Measurements from ENCODE around the gene TANGO2. TPM values are rescaled to one million over a fixed set of nuclear protein-coding genes. Genes with fewer than 3 reads are reported as not detected.
A peak's percentile ranks its signal among the peaks of the same experiment; 100 is the strongest.

The TANGO2 gene
- total and polyA plus RNA-seq, 10 donors: 18.7 to 72.2 (median 55.1) TPM

DNA sequence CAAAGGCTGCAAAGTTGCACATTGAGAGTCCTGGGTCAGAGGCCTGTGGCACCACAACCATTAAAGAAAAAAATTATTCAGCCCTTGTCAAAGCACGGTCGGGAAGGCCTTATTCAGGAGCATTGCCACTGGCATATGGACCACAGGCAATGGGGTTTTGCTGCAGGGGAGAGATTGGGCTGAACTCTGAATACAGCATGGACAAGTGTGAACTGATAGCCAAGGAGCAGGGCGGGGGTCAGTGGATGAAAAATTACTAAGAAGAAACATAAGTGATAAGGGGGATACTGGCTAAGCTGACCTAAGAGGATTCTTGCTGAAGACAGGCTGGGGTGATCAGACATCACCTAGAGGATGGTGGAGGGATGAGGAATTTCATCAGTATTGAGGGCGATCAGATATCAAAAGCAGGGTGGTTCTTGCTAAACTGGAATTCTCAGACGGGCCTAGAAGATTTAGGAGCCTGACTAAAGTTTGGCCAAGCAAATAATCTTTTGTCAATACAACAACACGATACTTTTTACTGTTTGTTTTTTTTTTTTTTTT, 55.8 kb downstream of the TANGO2 start:
- intact Hi-C loops (cut with DNase I; ENCODE audit: low total_unique reads): no loop called here
- no peak overlapping the region for H3K27ac ChIP-seq
- TF ChIP-seq POLR2AphosphoS5 (IDR thresholded peaks at IDR 0.05) (no peak), POLR2A (IDR thresholded peaks at IDR 0.05) (no peak), CTCF (IDR thresholded peaks at IDR 0.05 in 8 of 11, conservative IDR thresholded peaks at IDR 0.05 in 3 of 11) (no peak)
- DNase-seq: peak; percentile 27
- no peak overlapping the region for H3K4me3 ChIP-seq
- H3K4me1 ChIP-seq: peaks cover 10 to 25% (median 19%) of the 10 kb centered on the region in 6 donors
- no peaks in the 10 kb centered on the region for H3K27me3 ChIP-seq (replicated peaks in 1 of 7)
- H3K9me3 ChIP-seq: no peaks in the 10 kb centered on the region
- WGBS, 5 donors: 76 to 88% (median 81%) methylated on average over 6 of the region's 6 CpGs
- no peaks in the 10 kb centered on the region for H3K36me3 ChIP-seq

DNA sequence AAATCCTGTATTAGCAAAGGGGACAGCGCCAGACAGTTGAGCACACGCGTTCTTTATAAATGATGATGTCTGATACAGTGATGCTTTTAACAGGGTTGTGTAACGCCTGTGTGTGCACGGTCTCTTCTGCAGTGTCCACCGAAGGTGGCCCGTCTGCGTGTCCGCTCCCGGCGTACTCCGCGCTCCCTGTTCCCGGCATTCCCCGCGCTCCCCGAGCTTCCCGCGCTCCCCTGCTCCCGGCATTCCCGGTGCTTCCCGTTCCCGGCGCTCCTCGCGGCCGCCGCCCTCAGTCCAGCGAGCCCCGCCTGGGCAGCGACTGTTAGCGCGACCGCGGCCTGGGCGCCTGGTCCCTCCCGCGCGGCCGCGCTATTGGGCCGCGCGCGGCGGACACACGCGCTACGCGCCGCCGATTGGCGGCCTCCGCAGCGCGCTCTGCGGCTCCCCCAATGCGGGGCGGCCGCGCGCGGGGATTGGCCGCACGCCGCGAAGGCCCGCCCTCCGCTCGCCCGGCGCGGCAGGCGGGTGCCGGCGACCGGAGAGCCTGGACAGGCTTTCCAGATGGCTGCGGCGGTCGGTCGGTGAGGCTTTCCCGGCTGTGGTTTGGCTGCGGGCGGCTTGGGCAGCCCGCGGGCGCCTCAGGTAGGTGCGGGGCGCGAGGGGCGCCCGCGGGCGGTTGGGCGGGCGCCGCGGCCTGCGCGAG, 59.0 kb downstream of the TANGO2 start, which contains the start of gene DGCR8:
DGCR8 (plus strand) TSS at position 497 of the 700 bp plus-strand sequence. CDS start 5,723 bp downstream, outside the sequence.
- peak within 1 kb of the TSS; percentile 67 to 94 (median 81) for H3K4me3 ChIP-seq
- intact Hi-C loops (cut with DNase I; ENCODE audit: low total_unique reads): no loop called here
- H3K4me1 ChIP-seq: peaks cover 18 to 57% (median 50%) of the 10 kb centered on the region in 6 donors
- H3K27me3 ChIP-seq (replicated peaks in 1 of 7): no peaks in the 10 kb centered on the region
- H3K9me3 ChIP-seq: no peaks in the 10 kb centered on the region
- H3K27ac ChIP-seq: peak within 1 kb of the TSS; percentile 70 to 91 (median 88)
- no peaks in the 10 kb centered on the region for H3K36me3 ChIP-seq
- peak; percentile 95 for DNase-seq
- 0 to 1% (median 0%) methylated on average over 9 to 100 of the region's 100 CpGs for WGBS, 5 donors
- TF ChIP-seq POLR2AphosphoS5 (IDR thresholded peaks at IDR 0.05) (peak; percentile 83 to 87 (median 87)), CTCF (IDR thresholded peaks at IDR 0.05 in 8 of 11, conservative IDR thresholded peaks at IDR 0.05 in 3 of 11) (no peak)

GRCh38 chr22:20080445-20080775, 59.5 kb downstream of the TANGO2 start:
- H3K27me3 ChIP-seq (replicated peaks in 1 of 7): no peaks in the 10 kb centered on the region
- WGBS, 5 donors: 0% methylated on average over 17 to 34 of the region's 34 CpGs; no CpG with 5 or more reads in 1 of the 5 donors
- intact Hi-C loops (cut with DNase I; ENCODE audit: low total_unique reads): no loop called here
- peak overlapping the region; percentile 70 to 91 (median 88) for H3K27ac ChIP-seq
- peaks cover 0 to 4% (median 0%) of the 10 kb centered on the region in 6 donors for H3K36me3 ChIP-seq
- no peaks in the 10 kb centered on the region for H3K9me3 ChIP-seq
- H3K4me3 ChIP-seq: peak overlapping the region; percentile 67 to 94 (median 81)
- peaks cover 18 to 62% (median 53%) of the 10 kb centered on the region in 6 donors for H3K4me1 ChIP-seq
- TF ChIP-seq CTCF (IDR thresholded peaks at IDR 0.05 in 8 of 11, conservative IDR thresholded peaks at IDR 0.05 in 3 of 11) (no peak), POLR2AphosphoS5 (IDR thresholded peaks at IDR 0.05) (no peak), POLR2A (IDR thresholded peaks at IDR 0.05) (no peak)
- DNase-seq: peak; percentile 94
